Epithelial cell of proximal tubule (primary cell): ENCODE measurements around the gene SPOCK3. TPM values are rescaled to one million over a fixed set of nuclear protein-coding genes. Genes with fewer than 3 reads are reported as not detected.
"Not testable (repeated sequence)": the region's sequence is repeated elsewhere in the genome, so short reads cannot be mapped to it uniquely, and the experiment has no call there.

Experiments used
- DNase-seq: peaks from one replicate; pipeline ENCODE4 v3.0.0-alpha.2; 2011; ENCODE audit warnings: low read depth
- H3K4me3 ChIP-seq: 2 replicates; pipeline ENCODE4 v1.5.1; 2011; ENCODE audit warnings: low read depth, mild to moderate bottlenecking, low read length
- total RNA-seq: library from RNA; depleted of rRNA; stranded (reverse); fragments of >200 nt; gene quantifications from 2 replicates; pipeline ENCODE4 v1.2.3, GENCODE V29; 2015
- TF ChIP-seq, protein P1 (sequence below): conservative IDR thresholded peaks from 2 replicates; pipeline ENCODE4 v1.5.1; 2012; ENCODE audit warnings: low read depth, mild to moderate bottlenecking, low read length

The SPOCK3 gene
- total RNA-seq, 1 donor from 2014 or later, result 0.06 TPM

GRCh38 chr4:166981847-166982246, 252.4 kb downstream of the SPOCK3 start:
- DNase-seq, result no peak
- no peak overlapping the region for H3K4me3 ChIP-seq
- TF ChIP-seq, protein P1, sequence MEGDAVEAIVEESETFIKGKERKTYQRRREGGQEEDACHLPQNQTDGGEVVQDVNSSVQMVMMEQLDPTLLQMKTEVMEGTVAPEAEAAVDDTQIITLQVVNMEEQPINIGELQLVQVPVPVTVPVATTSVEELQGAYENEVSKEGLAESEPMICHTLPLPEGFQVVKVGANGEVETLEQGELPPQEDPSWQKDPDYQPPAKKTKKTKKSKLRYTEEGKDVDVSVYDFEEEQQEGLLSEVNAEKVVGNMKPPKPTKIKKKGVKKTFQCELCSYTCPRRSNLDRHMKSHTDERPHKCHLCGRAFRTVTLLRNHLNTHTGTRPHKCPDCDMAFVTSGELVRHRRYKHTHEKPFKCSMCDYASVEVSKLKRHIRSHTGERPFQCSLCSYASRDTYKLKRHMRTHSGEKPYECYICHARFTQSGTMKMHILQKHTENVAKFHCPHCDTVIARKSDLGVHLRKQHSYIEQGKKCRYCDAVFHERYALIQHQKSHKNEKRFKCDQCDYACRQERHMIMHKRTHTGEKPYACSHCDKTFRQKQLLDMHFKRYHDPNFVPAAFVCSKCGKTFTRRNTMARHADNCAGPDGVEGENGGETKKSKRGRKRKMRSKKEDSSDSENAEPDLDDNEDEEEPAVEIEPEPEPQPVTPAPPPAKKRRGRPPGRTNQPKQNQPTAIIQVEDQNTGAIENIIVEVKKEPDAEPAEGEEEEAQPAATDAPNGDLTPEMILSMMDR, result no peak

GRCh38 chr4:166980419-166980818, 253.9 kb downstream of the SPOCK3 start:
- no peak for DNase-seq
- TF ChIP-seq, protein P1, result no peak
- H3K4me3 ChIP-seq, result no peak overlapping the region

DNA sequence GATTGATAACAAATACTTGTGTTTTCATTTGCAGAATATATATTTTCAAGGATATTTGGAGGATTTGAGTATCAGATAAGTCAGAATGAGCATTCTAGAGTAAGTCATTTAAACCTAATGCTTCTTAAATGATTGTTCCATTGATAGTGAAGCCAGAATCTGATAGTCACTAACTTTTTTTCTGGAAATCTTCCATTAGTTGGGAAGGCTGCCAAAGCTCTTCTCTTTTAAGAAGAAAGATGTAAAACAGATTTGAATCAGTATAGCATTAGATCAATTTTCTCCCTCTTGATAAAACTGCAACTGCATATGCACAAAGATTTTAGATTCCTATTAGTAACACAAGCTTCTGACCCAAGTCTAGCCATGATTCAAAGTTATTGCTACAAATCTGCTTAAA, 256.7 kb downstream of the SPOCK3 start:
- no peak overlapping the region for H3K4me3 ChIP-seq
- no peak for DNase-seq
- TF ChIP-seq, protein P1, result no peak

DNA sequence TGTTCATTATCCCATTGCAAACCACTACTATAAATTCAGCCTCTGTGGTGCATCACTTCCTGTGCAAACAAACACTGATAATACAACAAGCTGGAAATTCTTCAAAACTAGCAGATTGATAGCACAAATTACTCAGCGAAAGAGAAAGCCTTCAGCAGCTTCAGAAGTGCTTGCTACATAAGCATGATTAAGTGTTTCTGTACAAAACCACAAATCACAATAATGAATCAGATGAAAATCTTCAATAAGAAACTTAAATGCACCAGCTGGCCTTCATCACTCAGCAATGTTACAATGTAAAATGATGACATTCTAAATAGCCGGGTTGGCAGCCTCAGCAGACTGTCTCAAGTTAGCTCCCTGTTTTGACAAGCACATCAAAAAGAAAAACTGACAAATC, 262.2 kb downstream of the SPOCK3 start:
- H3K4me3 ChIP-seq, result no peak overlapping the region
- no peak for DNase-seq
- TF ChIP-seq, protein P1, result no peak

DNA sequence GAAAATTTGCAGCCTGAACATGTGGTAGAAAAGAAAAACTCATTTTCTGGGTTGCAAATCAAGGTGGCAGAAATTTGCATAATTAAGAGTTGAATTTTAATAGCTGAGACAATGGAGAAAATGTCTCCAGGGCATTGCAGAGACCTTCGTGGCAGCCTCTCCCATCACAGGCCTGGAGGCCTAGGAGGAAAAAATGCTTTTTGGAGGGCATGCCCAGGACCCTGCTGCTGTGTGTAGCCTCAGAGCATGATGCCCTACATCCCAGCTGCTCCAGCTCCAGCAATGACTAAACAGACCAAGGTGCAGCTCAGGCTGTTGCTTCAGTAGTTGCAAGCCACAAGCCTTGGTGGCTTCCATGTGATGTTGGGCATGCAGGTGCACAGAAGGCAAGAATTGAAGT, 266.1 kb downstream of the SPOCK3 start:
- H3K4me3 ChIP-seq, DNase-seq: not testable (repeated sequence)

GRCh38 chr4:166965562-166965961, 268.7 kb downstream of the SPOCK3 start:
- TF ChIP-seq, protein P1, result no peak
- no peak overlapping the region for H3K4me3 ChIP-seq
- no peak for DNase-seq

- no peak for DNase-seq
- TF ChIP-seq, protein P1, result no peak
- H3K4me3 ChIP-seq, result no peak overlapping the region
Observed at GRCh38 chr4:166957451-166957850, 276.8 kb downstream of the SPOCK3 start.

GRCh38 chr4:166956484-166956883, 277.8 kb downstream of the SPOCK3 start:
- TF ChIP-seq, protein P1, result no peak
- no peak overlapping the region for H3K4me3 ChIP-seq
- DNase-seq, result no peak
